Measurements from ENCODE around the gene CYP2S1. TPM values are rescaled to one million over a fixed set of nuclear protein-coding genes. Genes with fewer than 3 reads are reported as not detected.
"Not testable (repeated sequence)": the region's sequence is repeated elsewhere in the genome, so short reads cannot be mapped to it uniquely, and the experiment has no call there.

CYP2S1 gene
- total and polyA plus RNA-seq, 2 experiments from 2014 or later: not detected

DNA sequence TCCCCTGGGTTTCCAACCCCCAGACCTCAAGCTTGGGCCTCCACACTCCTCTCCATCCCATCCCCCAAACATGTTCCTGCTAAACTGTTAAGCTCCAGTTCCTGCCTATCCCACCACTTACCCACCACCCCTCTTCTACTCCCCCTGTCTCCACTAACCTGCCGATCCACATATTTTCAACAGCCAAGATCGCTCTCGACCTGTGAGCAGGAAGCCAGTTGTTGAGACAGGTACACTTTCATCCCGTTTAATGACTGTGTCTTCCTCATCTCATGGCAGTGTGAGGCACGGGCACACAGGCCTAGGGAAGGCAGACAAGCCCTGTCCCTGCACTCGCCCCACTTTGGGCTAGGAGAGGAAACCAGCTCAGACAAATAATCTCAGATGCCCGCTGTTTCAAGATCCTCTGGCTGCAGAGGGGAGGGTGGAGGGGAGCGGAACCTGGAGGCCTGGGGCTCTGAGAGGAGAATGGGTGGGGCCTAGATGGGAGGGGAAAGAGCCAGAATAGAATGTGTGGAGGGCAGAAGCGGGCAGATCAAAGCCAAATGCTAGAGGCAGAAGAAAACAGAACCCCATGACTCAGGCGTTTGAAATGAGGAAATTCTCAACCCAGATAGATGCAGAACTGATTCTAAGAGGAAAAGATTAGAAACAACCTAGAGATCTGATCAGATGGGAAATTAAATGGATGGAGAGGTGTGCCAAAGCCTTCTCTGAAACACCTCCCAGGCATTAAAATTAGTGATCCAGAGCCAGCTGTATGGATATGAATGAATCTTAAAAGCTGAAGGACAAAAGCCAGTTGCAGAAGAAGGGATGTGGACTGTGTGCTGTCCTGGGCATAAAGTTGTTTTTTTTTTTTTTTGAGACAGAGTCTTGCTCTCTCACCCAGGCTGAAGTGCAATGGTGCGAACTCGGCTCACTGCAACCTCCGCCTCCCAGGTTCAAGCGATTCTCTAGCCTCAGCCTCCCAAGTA lies 16.9 kb upstream of the CYP2S1 start:
- no peaks in the 10 kb centered on the region for H3K9me3 ChIP-seq (ENCODE audit: low read depth)
- H4K20me1 ChIP-seq (ENCODE audit: insufficient read depth): no peaks in the 10 kb centered on the region
- no peaks in the 10 kb centered on the region for H3K79me2 ChIP-seq (ENCODE audit: insufficient read depth)
- no peaks in the 10 kb centered on the region for H3F3A ChIP-seq (ENCODE audit: insufficient read depth)
- peak overlapping the region; percentile 65 for H2AFZ ChIP-seq
- H3K9me2 ChIP-seq (ENCODE audit: insufficient read depth): no peaks in the 10 kb centered on the region
- peaks cover 7% of the 10 kb centered on the region for H3K4me1 ChIP-seq (ENCODE audit: insufficient read depth)
- 32 to 35% methylated on average over 13 to 14 of the region's 14 CpGs for WGBS, 2 experiments (ENCODE audit: low coverage in 1 of 2, low lambda C conversion rate in 2 of 2, missing lambda C conversion rate in 2 of 2)
- no peaks in the 10 kb centered on the region for H3K27me3 ChIP-seq (replicated peaks; ENCODE audit: insufficient read depth)
- no peak overlapping the region for H3K4me3 ChIP-seq
- H3K36me3 ChIP-seq (ENCODE audit: low read depth): no peaks in the 10 kb centered on the region
- DNase-seq: peak; percentile 65
- no peak for TF ChIP-seq EZH2phosphoT487 (IDR thresholded peaks at IDR 0.05; ENCODE audit: insufficient read depth, low read depth)
- no peak for TF ChIP-seq EZH2 (IDR thresholded peaks at IDR 0.05; ENCODE audit: insufficient read depth, poor library complexity, severe bottlenecking)
- H3K27ac ChIP-seq: no peak overlapping the region
- H3K9ac ChIP-seq: no peak overlapping the region
- in situ Hi-C loops (cut with MboI): no loop called here
- H3K4me2 ChIP-seq (ENCODE audit: unreplicated experiment): no peak overlapping the region

DNA sequence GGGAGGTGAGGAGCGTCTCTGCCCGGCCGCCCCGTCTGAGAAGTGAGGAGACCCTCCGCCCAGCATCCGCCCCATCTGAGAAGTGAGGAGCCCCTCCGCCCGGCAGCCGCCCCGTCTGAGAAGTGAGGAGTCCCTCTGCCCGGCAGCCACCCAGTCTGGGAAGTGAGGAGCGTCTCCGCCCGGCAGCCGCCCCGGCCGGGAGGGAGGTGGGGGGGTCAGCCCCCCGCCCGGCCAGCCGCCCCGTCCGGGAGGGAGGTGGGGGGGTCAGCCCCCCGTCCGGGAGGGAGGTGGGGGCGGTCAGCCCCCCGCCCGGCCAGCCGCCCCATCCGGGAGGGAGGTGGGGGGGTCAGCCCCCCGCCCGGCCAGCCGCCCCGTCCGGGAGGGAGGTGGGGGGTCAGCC lies 12.8 kb upstream of the CYP2S1 start:
- H3K9ac ChIP-seq; H3K4me3 ChIP-seq; in situ Hi-C loops (cut with MboI); H3K9me2 ChIP-seq (ENCODE audit: insufficient read depth); H4K20me1 ChIP-seq (ENCODE audit: insufficient read depth); H2AFZ ChIP-seq; H3K9me3 ChIP-seq (ENCODE audit: low read depth); H3K4me2 ChIP-seq (ENCODE audit: unreplicated experiment); H3F3A ChIP-seq (ENCODE audit: insufficient read depth); DNase-seq; H3K27me3 ChIP-seq (replicated peaks; ENCODE audit: insufficient read depth); H3K36me3 ChIP-seq (ENCODE audit: low read depth); H3K79me2 ChIP-seq (ENCODE audit: insufficient read depth); H3K27ac ChIP-seq; H3K4me1 ChIP-seq (ENCODE audit: insufficient read depth): not testable (repeated sequence)
- 72% methylated on average over 16 of the region's 34 CpGs; no CpG with 5 or more reads in 1 of the 2 experiments for WGBS, 2 experiments (ENCODE audit: low coverage in 1 of 2, low lambda C conversion rate in 2 of 2, missing lambda C conversion rate in 2 of 2)

DNA sequence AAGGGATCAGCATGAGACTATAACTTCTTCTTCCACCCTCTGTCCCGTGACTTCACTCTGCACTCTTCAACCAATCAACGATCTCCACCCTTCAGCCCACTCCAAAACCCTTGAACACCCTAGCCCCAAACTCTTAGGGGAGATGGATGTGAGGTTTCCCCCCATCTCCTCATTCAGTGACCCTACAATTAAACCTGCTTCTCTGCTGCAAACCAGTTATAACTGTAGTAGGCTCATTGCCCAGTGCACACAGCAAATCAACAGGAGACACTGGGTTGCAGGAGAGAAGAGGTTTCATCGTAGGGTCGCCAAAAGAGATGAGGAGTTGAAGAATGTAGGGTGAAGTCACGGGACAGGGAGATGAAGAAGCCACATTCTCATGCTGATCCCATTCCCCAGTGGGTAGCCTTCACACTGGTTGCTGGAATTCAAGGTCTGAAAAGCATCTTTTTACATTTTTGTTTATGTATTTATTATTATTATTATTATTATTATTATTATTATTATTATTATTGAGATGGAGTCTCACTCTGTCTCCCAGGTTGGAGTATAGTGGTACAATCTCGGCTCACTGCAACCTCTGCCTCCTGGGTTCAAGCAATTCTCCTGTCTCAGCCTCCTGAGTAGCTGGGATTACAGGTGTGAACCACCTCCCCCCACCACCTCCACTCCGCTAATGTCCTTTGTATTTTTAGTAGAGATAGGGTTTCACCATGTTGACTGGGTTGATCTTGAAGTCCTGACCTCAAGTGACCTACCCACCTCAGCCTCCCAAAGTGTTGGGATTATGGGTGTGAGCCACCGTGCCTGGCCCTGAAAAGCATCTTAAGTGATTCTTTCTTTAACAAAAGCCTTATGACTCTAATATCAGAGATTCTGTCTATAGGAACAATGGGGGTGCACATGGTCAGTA lies 5.8 kb upstream of the CYP2S1 start:
- 36% methylated on average over 8 of the region's 8 CpGs for whole genome bisulfite sequencing, 2 experiments (ENCODE audit: low coverage in 1 of 2, low lambda C conversion rate in 2 of 2, missing lambda C conversion rate in 2 of 2)

DNA sequence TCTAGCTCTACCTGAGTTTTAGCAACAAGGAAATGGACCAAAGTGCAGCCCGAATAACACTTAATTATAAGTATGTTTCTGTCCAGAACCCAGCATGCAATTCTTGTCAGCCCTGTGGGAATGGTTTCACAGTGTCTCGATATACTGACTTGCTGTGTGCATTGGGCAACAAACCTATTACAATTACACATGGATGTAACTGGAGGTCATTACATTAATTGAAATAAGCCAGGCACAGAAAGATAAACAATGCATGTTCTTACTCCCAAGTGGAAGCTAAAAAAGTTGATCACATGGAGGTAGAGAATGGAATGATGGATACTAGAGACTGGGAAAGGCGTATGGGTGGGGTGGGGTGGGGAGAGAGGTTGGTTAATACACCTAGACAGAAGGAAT lies 5.1 kb upstream of the CYP2S1 start:
- no peaks in the 10 kb centered on the region for H3K4me1 ChIP-seq (ENCODE audit: insufficient read depth)
- H3K9me2 ChIP-seq (ENCODE audit: insufficient read depth): no peaks in the 10 kb centered on the region
- H3K27ac ChIP-seq: no peak overlapping the region
- H4K20me1 ChIP-seq (ENCODE audit: insufficient read depth): no peaks in the 10 kb centered on the region
- no peak overlapping the region for H3K4me3 ChIP-seq
- no peak overlapping the region for H3K4me2 ChIP-seq (ENCODE audit: unreplicated experiment)
- WGBS, 2 experiments (ENCODE audit: low coverage in 1 of 2, low lambda C conversion rate in 2 of 2, missing lambda C conversion rate in 2 of 2): 74 to 80% methylated on average over 3 of the region's 3 CpGs
- H3K27me3 ChIP-seq (replicated peaks; ENCODE audit: insufficient read depth): peaks cover 39% of the 10 kb centered on the region
- H2AFZ ChIP-seq: no peak overlapping the region
- no peak overlapping the region for H3K9ac ChIP-seq
- H3F3A ChIP-seq (ENCODE audit: insufficient read depth): no peaks in the 10 kb centered on the region
- H3K79me2 ChIP-seq (ENCODE audit: insufficient read depth): no peaks in the 10 kb centered on the region
- no peak for DNase-seq
- no peak for TF ChIP-seq EZH2phosphoT487 (IDR thresholded peaks at IDR 0.05; ENCODE audit: insufficient read depth, low read depth)
- no peaks in the 10 kb centered on the region for H3K36me3 ChIP-seq (ENCODE audit: low read depth)
- in situ Hi-C loops (cut with MboI): no loop called here
- H3K9me3 ChIP-seq (ENCODE audit: low read depth): no peaks in the 10 kb centered on the region

More for the DNA sequence above, 5.8 kb upstream of the CYP2S1 start:
- H3K9me3 ChIP-seq (ENCODE audit: low read depth): no peaks in the 10 kb centered on the region
- no peaks in the 10 kb centered on the region for H3K36me3 ChIP-seq (ENCODE audit: low read depth)
- H3K27ac ChIP-seq: no peak overlapping the region
- H4K20me1 ChIP-seq (ENCODE audit: insufficient read depth): no peaks in the 10 kb centered on the region
- H3K9ac ChIP-seq: no peak overlapping the region
- no peak for DNase-seq
- no peaks in the 10 kb centered on the region for H3K4me1 ChIP-seq (ENCODE audit: insufficient read depth)
- no peak overlapping the region for H3K4me3 ChIP-seq
- in situ Hi-C loops (cut with MboI): no loop called here
- no peaks in the 10 kb centered on the region for H3K9me2 ChIP-seq (ENCODE audit: insufficient read depth)
- no peaks in the 10 kb centered on the region for H3F3A ChIP-seq (ENCODE audit: insufficient read depth)
- H2AFZ ChIP-seq: no peak overlapping the region
- H3K79me2 ChIP-seq (ENCODE audit: insufficient read depth): no peaks in the 10 kb centered on the region
- peaks cover 33% of the 10 kb centered on the region for H3K27me3 ChIP-seq (replicated peaks; ENCODE audit: insufficient read depth)
- no peak for TF ChIP-seq EZH2phosphoT487 (IDR thresholded peaks at IDR 0.05; ENCODE audit: insufficient read depth, low read depth)
- TF ChIP-seq EZH2 (IDR thresholded peaks at IDR 0.05; ENCODE audit: insufficient read depth, poor library complexity, severe bottlenecking): no peak
- no peak overlapping the region for H3K4me2 ChIP-seq (ENCODE audit: unreplicated experiment)

All from GM23248 (cell line).